ENCODE data around the gene MUC20. TPM values are rescaled to one million over a fixed set of nuclear protein-coding genes. Genes with fewer than 3 reads are reported as not detected.
A peak's percentile ranks its signal among the peaks of the same experiment; 100 is the strongest.
"Not testable (repeated sequence)": the region's sequence is repeated elsewhere in the genome, so short reads cannot be mapped to it uniquely, and the experiment has no call there.

Gene MUC20
- total and polyA plus RNA-seq, 4 donors, result 2.9 to 17.8 (median 11.1) TPM

DNA sequence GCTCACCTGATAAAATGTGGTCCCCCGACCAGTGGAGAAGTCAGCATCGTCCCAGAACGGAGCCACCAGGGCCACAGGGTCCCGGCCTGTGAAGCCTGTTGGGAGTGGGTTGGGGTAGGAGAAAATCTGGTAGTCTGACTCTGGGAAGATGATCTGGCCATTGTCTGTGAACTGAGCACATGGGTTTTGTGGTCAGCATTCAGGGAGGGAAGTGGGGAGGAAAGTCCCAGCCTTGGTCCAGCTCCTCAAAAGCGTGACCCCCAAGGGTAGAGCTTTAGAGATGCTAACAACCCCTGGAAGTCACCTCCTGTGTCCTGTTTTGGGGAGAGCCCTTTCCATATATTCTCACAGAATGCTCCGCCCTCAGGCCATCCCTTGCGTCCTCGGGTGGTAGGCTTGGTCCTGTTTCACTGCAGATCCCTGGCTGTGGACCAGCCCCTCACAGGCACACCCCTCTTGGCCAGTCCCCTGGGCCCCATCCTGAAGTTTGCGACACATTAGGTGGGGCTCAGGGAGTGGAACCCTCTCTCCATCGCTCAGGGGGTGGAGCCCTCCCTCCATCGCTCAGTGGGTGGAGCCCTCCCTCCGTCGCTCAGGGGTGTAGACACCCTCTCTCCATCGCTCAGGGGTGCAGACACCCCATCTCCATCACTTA lies 51.0 kb downstream of the MUC20 start:
- ATAC-seq (ENCODE audit: low FRiP score), result no peak

DNA sequence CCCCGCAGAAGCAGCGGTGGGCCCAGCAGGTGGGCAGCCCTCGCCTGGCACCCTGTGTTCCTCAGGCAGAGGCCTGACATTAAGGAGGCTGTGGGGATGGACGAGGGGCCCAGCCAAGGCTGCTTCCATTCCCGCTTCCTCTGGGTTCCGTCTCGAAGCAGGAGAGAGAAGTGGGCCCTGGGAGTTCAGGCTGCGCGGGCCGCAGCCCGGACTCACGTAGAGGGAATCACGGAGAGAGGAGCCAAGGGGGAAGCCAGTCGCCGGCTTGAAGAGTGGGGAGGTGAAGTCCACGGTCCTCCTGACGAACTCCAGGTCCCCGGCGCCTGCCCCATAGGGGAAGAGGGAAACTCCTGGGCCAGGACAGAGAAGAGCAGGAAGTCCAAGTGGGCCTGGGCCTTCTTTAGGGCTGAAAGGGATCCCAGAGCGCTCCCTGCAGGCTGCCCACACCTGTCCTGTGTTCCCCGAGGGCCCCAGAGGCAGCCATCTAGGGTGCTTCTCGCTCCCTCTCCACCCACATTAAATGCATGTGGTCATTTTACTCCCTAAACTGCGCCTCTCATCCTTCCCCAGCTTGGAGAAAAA lies 53.3 kb downstream of the MUC20 start:
- 90 to 91% methylated on average over 20 to 23 of the region's 23 CpGs for WGBS, 2 donors
- intact Hi-C loops (cut with DNase I), result no loop called here
- H3K4me3 ChIP-seq (ENCODE audit: low read length in 2 of 2), result no peak overlapping the region
- no peak overlapping the region for H3K27ac ChIP-seq (ENCODE audit: low read depth in 1 of 2, low read length in 2 of 2)
- ATAC-seq (ENCODE audit: low FRiP score) (no peak), DNase-seq (peak; percentile 34 to 61)
- H3K9me3 ChIP-seq (ENCODE audit: control insufficient read depth, low read length), result no peaks in the 10 kb centered on the region
- H3K27me3 ChIP-seq (ENCODE audit: control insufficient read depth in 1 of 2, insufficient read depth in 2 of 2, low read length in 1 of 2), result no peaks in the 10 kb centered on the region
- no peaks in the 10 kb centered on the region for H3K36me3 ChIP-seq (ENCODE audit: control insufficient read depth in 1 of 2, insufficient read depth in 2 of 2, low read length in 1 of 2)
- H3K4me1 ChIP-seq (ENCODE audit: control insufficient read depth in 1 of 2, insufficient read depth in 2 of 2, low read length in 2 of 2), result no peaks in the 10 kb centered on the region

More for the DNA sequence above, 51.0 kb downstream of the MUC20 start:
- WGBS, 2 donors, result 89% methylated on average over 14 of the region's 14 CpGs
- Histone ChIP-seq H3K9me3 (ENCODE audit: control insufficient read depth, low read length) (no peaks in the 10 kb centered on the region), H3K4me1 (ENCODE audit: control insufficient read depth in 1 of 2, insufficient read depth in 2 of 2, low read length in 2 of 2) (no peaks in the 10 kb centered on the region), H3K27ac (ENCODE audit: low read depth in 1 of 2, low read length in 2 of 2) (no peak overlapping the region), H3K27me3 (ENCODE audit: control insufficient read depth in 1 of 2, insufficient read depth in 2 of 2, low read length in 1 of 2) (no peaks in the 10 kb centered on the region), H3K4me3 (ENCODE audit: low read length in 2 of 2) (no peak overlapping the region), H3K36me3 (ENCODE audit: control insufficient read depth in 1 of 2, insufficient read depth in 2 of 2, low read length in 1 of 2) (no peaks in the 10 kb centered on the region)
- intact Hi-C loops (cut with DNase I), result no loop called here
- peak; percentile 24 to 57 for DNase-seq

DNA sequence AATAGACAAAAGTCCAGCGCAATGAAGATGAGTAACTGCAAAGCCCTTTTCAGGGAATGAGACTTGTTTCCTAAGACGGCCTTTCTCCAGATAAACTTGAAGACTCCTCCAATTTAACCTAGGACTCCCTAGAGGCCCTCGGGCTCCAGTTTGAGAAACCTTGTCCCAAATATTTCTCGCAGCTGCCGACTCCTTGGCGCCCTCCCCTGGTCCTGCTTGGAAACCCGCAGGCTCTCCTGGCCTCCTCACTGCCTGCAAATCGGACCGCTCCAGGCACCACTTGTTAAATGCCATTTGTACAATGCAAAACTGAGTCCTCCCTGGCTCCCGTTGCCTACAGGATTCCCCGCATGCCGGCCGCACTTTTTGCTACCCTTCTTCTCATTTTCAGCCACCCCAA lies 54.1 kb downstream of the MUC20 start:
- ATAC-seq (ENCODE audit: low FRiP score) (no peak), DNase-seq (peak; percentile 57 to 76)
- H3K27me3 ChIP-seq (ENCODE audit: control insufficient read depth in 1 of 2, insufficient read depth in 2 of 2, low read length in 1 of 2), result no peaks in the 10 kb centered on the region
- no peaks in the 10 kb centered on the region for H3K9me3 ChIP-seq (ENCODE audit: control insufficient read depth, low read length)
- H3K4me3 ChIP-seq (ENCODE audit: low read length in 2 of 2), result no peak overlapping the region
- WGBS, 2 donors, result 32 to 36% methylated on average over 13 of the region's 13 CpGs
- no peaks in the 10 kb centered on the region for H3K4me1 ChIP-seq (ENCODE audit: control insufficient read depth in 1 of 2, insufficient read depth in 2 of 2, low read length in 2 of 2)
- H3K36me3 ChIP-seq (ENCODE audit: control insufficient read depth in 1 of 2, insufficient read depth in 2 of 2, low read length in 1 of 2), result no peaks in the 10 kb centered on the region
- H3K27ac ChIP-seq (ENCODE audit: low read depth in 1 of 2, low read length in 2 of 2), result no peak overlapping the region
- intact Hi-C loops (cut with DNase I), result no loop called here

DNA sequence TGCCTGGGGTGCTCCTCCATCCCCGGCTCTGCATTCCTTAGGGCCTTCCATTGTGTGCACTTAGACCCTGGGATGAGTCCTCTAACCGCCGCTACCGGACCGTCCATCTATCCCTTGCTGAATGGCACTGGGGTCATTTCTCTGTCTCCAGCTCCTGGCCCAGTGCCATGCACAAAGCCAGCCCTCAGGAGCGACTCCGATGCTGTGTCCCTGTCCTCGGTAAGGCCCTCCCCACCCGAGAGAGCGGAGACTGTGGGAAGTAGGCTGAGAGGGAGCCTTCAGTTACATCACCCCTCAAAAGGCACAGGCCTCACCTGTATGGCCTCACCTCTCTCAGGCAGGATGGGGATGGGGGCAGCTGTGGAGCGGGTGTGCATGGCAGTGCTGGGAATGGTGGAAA lies 57.2 kb downstream of the MUC20 start:
- 81 to 82% methylated on average over 11 of the region's 11 CpGs for WGBS, 2 donors
- H3K4me3 ChIP-seq (ENCODE audit: low read length in 2 of 2), result no peak overlapping the region
- ATAC-seq (ENCODE audit: low FRiP score), result no peak
- no peaks in the 10 kb centered on the region for H3K9me3 ChIP-seq (ENCODE audit: control insufficient read depth, low read length)
- no peaks in the 10 kb centered on the region for H3K27me3 ChIP-seq (ENCODE audit: control insufficient read depth in 1 of 2, insufficient read depth in 2 of 2, low read length in 1 of 2)
- no peak overlapping the region for H3K27ac ChIP-seq (ENCODE audit: low read depth in 1 of 2, low read length in 2 of 2)
- DNase-seq, result peak; percentile 37 to 44
- H3K4me1 ChIP-seq (ENCODE audit: control insufficient read depth in 1 of 2, insufficient read depth in 2 of 2, low read length in 2 of 2), result no peaks in the 10 kb centered on the region
- no peaks in the 10 kb centered on the region for H3K36me3 ChIP-seq (ENCODE audit: control insufficient read depth in 1 of 2, insufficient read depth in 2 of 2, low read length in 1 of 2)
- intact Hi-C loops (cut with DNase I), result no loop called here

DNA sequence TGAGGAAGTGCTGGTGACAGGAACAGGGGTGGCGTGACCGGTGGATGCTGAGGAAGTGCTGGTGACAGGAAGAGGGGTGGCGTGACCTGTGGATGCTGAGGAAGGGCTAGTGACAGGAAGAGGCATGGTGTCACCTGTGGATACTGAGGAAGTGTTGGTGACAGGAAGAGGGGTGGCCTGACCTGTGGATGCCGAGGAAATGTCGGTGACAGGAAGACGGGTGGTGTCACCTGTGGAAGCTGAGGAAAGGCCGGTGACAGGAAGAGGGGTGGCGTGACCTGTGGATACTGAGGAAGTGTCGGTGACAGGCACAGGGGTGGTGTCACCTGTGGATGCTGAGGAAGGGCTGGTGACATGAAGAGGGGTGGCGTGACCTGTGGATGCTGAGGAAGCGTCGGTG lies 60.5 kb downstream of the MUC20 start:
- H3K36me3 ChIP-seq (ENCODE audit: control insufficient read depth in 1 of 2, insufficient read depth in 2 of 2, low read length in 1 of 2); H3K27ac ChIP-seq (ENCODE audit: low read depth in 1 of 2, low read length in 2 of 2); intact Hi-C loops (cut with DNase I); H3K4me1 ChIP-seq (ENCODE audit: control insufficient read depth in 1 of 2, insufficient read depth in 2 of 2, low read length in 2 of 2); H3K9me3 ChIP-seq (ENCODE audit: control insufficient read depth, low read length); ATAC-seq (ENCODE audit: low FRiP score); H3K27me3 ChIP-seq (ENCODE audit: control insufficient read depth in 1 of 2, insufficient read depth in 2 of 2, low read length in 1 of 2); H3K4me3 ChIP-seq (ENCODE audit: low read length in 2 of 2): not testable (repeated sequence)
- 88 to 93% methylated on average over 9 to 12 of the region's 12 CpGs for WGBS, 2 donors
- DNase-seq, result peak; percentile 26 to 39

Small RNAs within 50 kb of the gene (microRNA-seq; reads per million reads assigned to microRNA genes)
- gene MIR570, result 0 reads per million in 2 donors

Other genes starting within 250 kb of the MUC20 start
- gene PPP1R2, start 177.7 kb upstream of the MUC20 start, total RNA-seq, result 10 to 100 TPM; 53.0 to 55.4 TPM
- gene PPP1R2, start 177.7 kb upstream of the MUC20 start, polyA plus RNA-seq, result 10 to 100 TPM; 31.3 to 50.0 TPM
- gene APOD, start 137.0 kb upstream of the MUC20 start, total RNA-seq, result 100 to 1,000 TPM; 301 to 596 TPM
- 10 to 100 TPM in 1 of 2 donors, 1 to 10 TPM in 1; 6.4 to 17.3 TPM for gene APOD, start 137.0 kb upstream of the MUC20 start, polyA plus RNA-seq
- under 1 TPM in 1 of 2 donors, not detected in 1; 0.06 TPM for gene MUC4, start 91.0 kb downstream of the MUC20 start, total RNA-seq
- under 1 TPM; 0.08 to 0.25 TPM for gene MUC4, start 91.0 kb downstream of the MUC20 start, polyA plus RNA-seq
- gene TNK2, start 187.6 kb downstream of the MUC20 start, total RNA-seq, result 10 to 100 TPM; 51.7 to 81.3 TPM
- gene TNK2, start 187.6 kb downstream of the MUC20 start, polyA plus RNA-seq, result 100 to 1,000 TPM in 1 of 2 donors, 1 to 10 TPM in 1; 9.3 to 162 TPM

Data from aorta (tissue), 5 donors.